MM.1S (cell line): ENCODE results near the gene RBMS3.

Experiments used
- DNase-seq: peaks from one replicate; pipeline ENCODE4 v3.0.0-alpha.2; 2015
- H2AFZ ChIP-seq: fragments of 300-600 bp; sonication (generic); 2 replicates; pipeline ENCODE4 v1.6.0; 2016; ENCODE audit warnings: antibody characterized with exemption, low read length
- H3F3A ChIP-seq: fragments of 300-600 bp; sonication (generic); 2 replicates; pipeline ENCODE4 v1.6.1; 2016; ENCODE audit warnings: mild to moderate bottlenecking, antibody characterized with exemption, low read length, moderate library complexity, mixed read lengths; ENCODE audit not compliant: insufficient read depth
- H3K27ac ChIP-seq: fragments of 300-600 bp; sonication (generic); 2 replicates; pipeline ENCODE4 v1.5.1; 2016; ENCODE audit warnings: mild to moderate bottlenecking, low read length
- H3K27me3 ChIP-seq: fragments of 300-600 bp; sonication (generic); replicated peaks from 2 replicates; pipeline ENCODE4 v1.6.0; 2016; ENCODE audit warnings: low read length; ENCODE audit not compliant: insufficient read depth
- H3K36me3 ChIP-seq: fragments of 300-600 bp; sonication (generic); replicated peaks from 2 replicates; pipeline ENCODE4 v1.6.1; 2016; ENCODE audit warnings: mild to moderate bottlenecking, low read length, mixed read lengths; ENCODE audit not compliant: insufficient read depth
- H3K4me1 ChIP-seq: fragments of 300-600 bp; sonication (generic); 2 replicates; pipeline ENCODE4 v1.6.1; 2016; ENCODE audit warnings: low read length, mixed read lengths
- H3K4me2 ChIP-seq: fragments of 300-600 bp; sonication (generic); 2 replicates; pipeline ENCODE4 v1.6.0; 2016; ENCODE audit warnings: low read depth, low read length
- H3K4me3 ChIP-seq: fragments of 300-600 bp; sonication (generic); 2 replicates; pipeline ENCODE4 v1.5.1; 2016; ENCODE audit warnings: low read length, mixed read lengths
- H3K79me2 ChIP-seq: fragments of 300-600 bp; sonication (generic); 2 replicates; pipeline ENCODE4 v1.6.1; 2016; ENCODE audit warnings: mixed run types, low read length, mixed read lengths
- H3K9ac ChIP-seq: fragments of 300-600 bp; sonication (generic); 2 replicates; pipeline ENCODE4 v1.6.1; 2016; ENCODE audit warnings: low read length, mixed read lengths
- H3K9me2 ChIP-seq: fragments of 300-600 bp; sonication (generic); replicated peaks from 2 replicates; pipeline ENCODE4 v1.6.1; 2016; ENCODE audit warnings: mild to moderate bottlenecking, low read length, mixed read lengths; ENCODE audit not compliant: insufficient read depth
- H3K9me3 ChIP-seq: fragments of 300-600 bp; sonication (generic); replicated peaks from 2 replicates; pipeline ENCODE4 v1.6.1; 2016; ENCODE audit warnings: mild to moderate bottlenecking, low read length, mixed read lengths; ENCODE audit not compliant: insufficient read depth
- H4K20me1 ChIP-seq: fragments of 300-600 bp; sonication (generic); 2 replicates; pipeline ENCODE4 v1.6.1; 2016; ENCODE audit warnings: mild to moderate bottlenecking, low read length, moderate library complexity, mixed read lengths; ENCODE audit not compliant: insufficient read depth
- CTCF ChIP-seq: fragments of 300-600 bp; sonication (generic); IDR thresholded peaks from 2 replicates; pipeline ENCODE4 v1.5.1; 2016; ENCODE audit warnings: antibody characterized with exemption, low read length, mixed read lengths
- EZH2 ChIP-seq: fragments of 300-600 bp; sonication (generic); optimal IDR thresholded peaks from 2 replicates; pipeline ENCODE3; 2017; ENCODE audit warnings: low read depth, mild to moderate bottlenecking, antibody characterized with exemption, low read length, mixed read lengths
- EZH2phosphoT487 ChIP-seq: fragments of 300-600 bp; sonication (generic); IDR thresholded peaks from 2 replicates; pipeline ENCODE4 v1.6.1; 2018; ENCODE audit warnings: antibody characterized with exemption, low read length

RBMS3 gene

GRCh38 chr3:29696311-29696710, 415.4 kb downstream of the RBMS3 start:
- Histone ChIP-seq H3K9me2 (no peaks in the 10 kb centered on the region), H3K36me3 (no peaks in the 10 kb centered on the region), H3K27me3 (no peaks in the 10 kb centered on the region), H3K9me3 (no peaks in the 10 kb centered on the region), H3K4me1 (no peaks in the 10 kb centered on the region), H3K4me3 (no peak overlapping the region), H3K27ac (no peak overlapping the region), H3F3A (no peaks in the 10 kb centered on the region), H3K4me2 (no peak overlapping the region), H2AFZ (no peak overlapping the region), H3K79me2 (no peaks in the 10 kb centered on the region), H3K9ac (no peak overlapping the region), H4K20me1 (no peaks in the 10 kb centered on the region)
- no peak for TF ChIP-seq CTCF
- no peak for DNase-seq

- Histone ChIP-seq H3K4me3 (no peak overlapping the region), H3K79me2 (no peaks in the 10 kb centered on the region), H3K27ac (no peak overlapping the region), H3K4me1 (no peaks in the 10 kb centered on the region), H3K27me3 (no peaks in the 10 kb centered on the region), H3K9me2 (no peaks in the 10 kb centered on the region), H3K4me2 (no peak overlapping the region), H2AFZ (no peak overlapping the region), H3F3A (no peaks in the 10 kb centered on the region), H3K36me3 (no peaks in the 10 kb centered on the region), H3K9me3 (no peaks in the 10 kb centered on the region), H3K9ac (no peak overlapping the region), H4K20me1 (no peaks in the 10 kb centered on the region)
- TF ChIP-seq EZH2phosphoT487: no peak
- no peak for TF ChIP-seq EZH2
- no peak for TF ChIP-seq CTCF
- DNase-seq: no peak
Observed at GRCh38 chr3:29697989-29698388, 417.1 kb downstream of the RBMS3 start.

- no peaks in the 10 kb centered on the region for H3K9me3 ChIP-seq
- H3K36me3 ChIP-seq: no peaks in the 10 kb centered on the region
- no peak overlapping the region for H3K4me2 ChIP-seq
Observed at GRCh38 chr3:29700256-29700655, 419.4 kb downstream of the RBMS3 start.

More at GRCh38 chr3:29700256-29700655, 419.4 kb downstream of the RBMS3 start:
- Histone ChIP-seq H3K27ac (no peak overlapping the region), H3K4me3 (no peak overlapping the region), H2AFZ (no peak overlapping the region), H3K27me3 (no peaks in the 10 kb centered on the region), H3K9me2 (no peaks in the 10 kb centered on the region), H3K4me1 (no peaks in the 10 kb centered on the region), H4K20me1 (no peaks in the 10 kb centered on the region), H3F3A (no peaks in the 10 kb centered on the region), H3K9ac (no peak overlapping the region), H3K79me2 (no peaks in the 10 kb centered on the region)
- no peak for TF ChIP-seq EZH2
- no peak for TF ChIP-seq EZH2phosphoT487
- TF ChIP-seq CTCF: no peak
- DNase-seq: no peak
